Measurements from ENCODE around the gene STK17A. TPM values are rescaled to one million over a fixed set of nuclear protein-coding genes. Genes with fewer than 3 reads are reported as not detected.

STK17A gene
- total RNA-seq, 2 experiments from 2014 or later: 43.2 to 50.9 TPM

GRCh38 chr7:43674559-43675436 lies 91.9 kb downstream of the STK17A start:
- POLR2A ChIA-PET: no interaction called here
- Mint-ChIP-seq H3K36me3 (ENCODE audit: low read depth) (peaks cover 41% of the 10 kb centered on the region), H3K27me3 (no peaks in the 10 kb centered on the region), H3K4me3 (no peak overlapping the region), H3K9me3 (ENCODE audit: low read depth) (peaks cover 10% of the 10 kb centered on the region), H3K27ac (peak overlapping the region; percentile 65), H3K4me1 (peaks cover 80% of the 10 kb centered on the region)
- intact Hi-C loops (cut with DNase I, micrococcal nuclease): no loop called here
- CTCF ChIA-PET: interaction anchor here (0.6 to 3.4 kb wide), 3 partner anchors 28 to 92 kb away, joined by 3 to 15 read pairs (median 3); partner anchors contain the start of gene STK17A
- DNase-seq (no peak), ATAC-seq (no peak)

Other genes with a start within 250 kb of the STK17A start
- 10 to 100 TPM; 76.9 to 77.1 TPM for gene COA1, start 146.4 kb downstream of the STK17A start, total RNA-seq
- 10 to 100 TPM; 16.0 to 31.2 TPM for gene BLVRA, start 175.6 kb downstream of the STK17A start, total RNA-seq